GM23338 (cell line): Measurements from ENCODE around the gene ZBTB46. TPM values are rescaled to one million over a fixed set of nuclear protein-coding genes. Genes with fewer than 3 reads are reported as not detected.
"Not testable (repeated sequence)": the region's sequence is repeated elsewhere in the genome, so short reads cannot be mapped to it uniquely, and the experiment has no call there.

Source experiments
- ATAC-seq: fragments of 200-7000 bp; cut with Tn5 transposase; 3 replicates; pipeline ENCODE4 v1.9.1; 2020
- DNase-seq: peaks from one replicate; pipeline ENCODE4 v3.0.0-alpha.2; 2015; ENCODE audit warnings: low spot score
- H2AFZ ChIP-seq: fragments of 200-600 bp; sonication (generic); 2 replicates; pipeline ENCODE4 v1.8.0; 2016; ENCODE audit warnings: antibody characterized with exemption, mild to moderate bottlenecking, moderate library complexity
- H3F3A ChIP-seq: fragments of 200-600 bp; sonication (generic); replicated peaks from 2 replicates; pipeline ENCODE4 v1.8.0; 2017; ENCODE audit warnings: antibody characterized with exemption, mixed run types, low read depth
- H3K27ac ChIP-seq: fragments of 200-600 bp; sonication (generic); 2 replicates; pipeline ENCODE4 v1.6.1; 2016; ENCODE audit warnings: low read depth
- H3K27me3 ChIP-seq: fragments of 200-600 bp; sonication (generic); 2 replicates; pipeline ENCODE4 v1.8.0; 2016; ENCODE audit warnings: mild to moderate bottlenecking, mixed run types, moderate library complexity; ENCODE audit not compliant: insufficient read depth
- H3K36me3 ChIP-seq: fragments of 200-600 bp; sonication (generic); 2 replicates; pipeline ENCODE4 v1.8.0; 2016; ENCODE audit warnings: mild to moderate bottlenecking; ENCODE audit not compliant: insufficient read depth
- H3K4me1 ChIP-seq: fragments of 200-600 bp; sonication (generic); 2 replicates; pipeline ENCODE4 v1.8.0; 2016; ENCODE audit warnings: mild to moderate bottlenecking, moderate library complexity; ENCODE audit not compliant: insufficient read depth
- H3K4me2 ChIP-seq: fragments of 200-600 bp; sonication (generic); 2 replicates; pipeline ENCODE4 v1.7.1; 2017; ENCODE audit warnings: mixed run types
- H3K4me3 ChIP-seq: fragments of 200-600 bp; sonication (generic); 2 replicates; pipeline ENCODE4 v1.6.1; 2016; ENCODE audit warnings: mixed run types
- H3K79me2 ChIP-seq: fragments of 200-600 bp; sonication (generic); replicated peaks from 2 replicates; pipeline ENCODE4 v1.8.0; 2017; ENCODE audit warnings: mild to moderate bottlenecking; ENCODE audit not compliant: insufficient read depth
- H3K9me2 ChIP-seq: fragments of 200-600 bp; sonication (generic); 2 replicates; pipeline ENCODE4 v1.8.0; 2017; ENCODE audit not compliant: insufficient read depth
- H4K20me1 ChIP-seq: fragments of 200-600 bp; sonication (generic); replicated peaks from 2 replicates; pipeline ENCODE4 v1.8.0; 2017; ENCODE audit warnings: mild to moderate bottlenecking; ENCODE audit not compliant: insufficient read depth
- H3K27ac Mint-ChIP-seq: 2 replicates; pipeline ENCODE4 v1.8.0; 2020; ENCODE audit warnings: inconsistent platforms, mild to moderate bottlenecking, moderate library complexity, mixed read lengths
- H3K27me3 Mint-ChIP-seq: 3 replicates; pipeline ENCODE4 v1.8.0; 2022; ENCODE audit warnings: low read depth, mild to moderate bottlenecking, moderate library complexity, mixed read lengths, inconsistent platforms; ENCODE audit not compliant: insufficient read depth, poor library complexity
- H3K36me3 Mint-ChIP-seq: 3 replicates; pipeline ENCODE4 v1.8.0; 2021; ENCODE audit warnings: low read depth, mild to moderate bottlenecking, inconsistent platforms, moderate library complexity, mixed read lengths
- H3K4me1 Mint-ChIP-seq: 3 replicates; pipeline ENCODE4 v1.8.0; 2020; ENCODE audit warnings: mild to moderate bottlenecking, inconsistent platforms, mixed read lengths
- H3K4me3 Mint-ChIP-seq: 3 replicates; pipeline ENCODE4 v1.8.0; 2021; ENCODE audit warnings: moderate library complexity, mild to moderate bottlenecking, inconsistent platforms, mixed read lengths
- H3K9me3 Mint-ChIP-seq: 3 replicates; pipeline ENCODE4 v1.8.0; 2020; ENCODE audit warnings: moderate library complexity, mild to moderate bottlenecking, inconsistent platforms, mixed read lengths
- ETS1 ChIP-seq: IDR thresholded peaks from 2 replicates; pipeline ENCODE4 v1.6.1; 2016; ENCODE audit warnings: antibody characterized with exemption
- EZH2 ChIP-seq: fragments of 200-600 bp; sonication (generic); IDR thresholded peaks from one replicate; pipeline ENCODE4 v1.8.0; 2017; ENCODE audit warnings: antibody characterized with exemption, mild to moderate bottlenecking, low read depth; ENCODE audit not compliant: unreplicated experiment
- EZH2phosphoT487 ChIP-seq: fragments of 200-600 bp; sonication (generic); IDR thresholded peaks from one replicate; pipeline ENCODE4 v1.8.1; 2018; ENCODE audit warnings: antibody characterized with exemption; ENCODE audit not compliant: unreplicated experiment
- NANOG ChIP-seq: IDR thresholded peaks from 2 replicates; pipeline ENCODE4 v1.6.1; 2016; ENCODE audit warnings: antibody characterized with exemption, borderline replicate concordance
- STAT1 ChIP-seq: IDR thresholded peaks from one replicate; pipeline ENCODE4 v1.6.1; 2016; ENCODE audit warnings: antibody characterized with exemption; ENCODE audit not compliant: unreplicated experiment
- ZNF462 ChIP-seq: fragments of 250-450 bp; sonication (Bioruptor Pico); IDR thresholded peaks from 2 replicates; pipeline ENCODE4 v1.5.0; 2020; ENCODE audit warnings: mild to moderate bottlenecking, moderate library complexity
- polyA plus RNA-seq: library from polyadenylated mRNA; unstranded; fragments of >200 nt; fragmentation: Nextera tagmentation; extraction: Ambion mirVana; gene quantifications from 2 replicates; pipeline ENCODE4 v1.2.1, GENCODE V29; 2016
- total RNA-seq: library from RNA; depleted of rRNA; stranded (reverse); fragments of >200 nt; shearing (Covaris generic); gene quantifications from 2 replicates; pipeline ENCODE4 v1.2.3, GENCODE V29; 2014

Gene ZBTB46
- total and polyA plus RNA-seq, 2 experiments from 2014 or later, result 3.2 to 26.9 TPM

- H3K4me3 ChIP-seq, H3K4me3 Mint-ChIP-seq, H3K27ac Mint-ChIP-seq, H3K9me3 Mint-ChIP-seq, DNase-seq, H3K36me3 ChIP-seq, H3K36me3 Mint-ChIP-seq, H3K79me2 ChIP-seq, H2AFZ ChIP-seq, H3K27ac ChIP-seq, ATAC-seq, H3F3A ChIP-seq, H3K27me3 ChIP-seq, H4K20me1 ChIP-seq, H3K9me2 ChIP-seq: not testable (repeated sequence)
- Histone ChIP-seq H3K4me1 (peaks cover 32% of the 10 kb centered on the region), H3K4me2 (0 out of 2 replicates have a peak overlapping the region, but pooled peaks have one; percentile 87)
- Mint-ChIP-seq H3K27me3 (peaks cover 25% of the 10 kb centered on the region), H3K4me1 (peaks cover 35% of the 10 kb centered on the region)
These were observed 22.6 kb upstream of the ZBTB46 start for GRCh38 chr20:63853733-63854068.

- not testable (repeated sequence) for H3K4me2 ChIP-seq, H3K9me2 ChIP-seq, H4K20me1 ChIP-seq, ATAC-seq, H3F3A ChIP-seq, H3K27me3 ChIP-seq, DNase-seq, H3K79me2 ChIP-seq, H3K27ac Mint-ChIP-seq, H3K36me3 ChIP-seq, H3K27ac ChIP-seq, H3K4me3 Mint-ChIP-seq, H3K4me3 ChIP-seq, H3K36me3 Mint-ChIP-seq, H2AFZ ChIP-seq, H3K9me3 Mint-ChIP-seq
- Mint-ChIP-seq H3K4me1 (peaks cover 17% of the 10 kb centered on the region), H3K27me3 (peaks cover 20% of the 10 kb centered on the region)
- H3K4me1 ChIP-seq, result peaks cover 41% of the 10 kb centered on the region
These were observed 20.5 kb upstream of the ZBTB46 start for GRCh38 chr20:63851548-63851943.

GRCh38 chr20:63850689-63851547, 19.9 kb upstream of the ZBTB46 start:
- Histone ChIP-seq H3F3A (peaks cover 11% of the 10 kb centered on the region), H3K4me3 (no peak overlapping the region), H4K20me1 (no peaks in the 10 kb centered on the region), H3K27me3 (no peaks in the 10 kb centered on the region), H3K79me2 (no peaks in the 10 kb centered on the region), H3K4me1 (peaks cover 42% of the 10 kb centered on the region), H3K27ac (no peak overlapping the region), H3K4me2 (no peak overlapping the region), H2AFZ (no peak overlapping the region), H3K36me3 (no peaks in the 10 kb centered on the region), H3K9me2 (no peaks in the 10 kb centered on the region)
- Mint-ChIP-seq H3K9me3 (no peaks in the 10 kb centered on the region), H3K4me3 (no peak overlapping the region; the same call in 2 of the 3 replicates), H3K4me1 (peaks cover 16% of the 10 kb centered on the region), H3K27me3 (peaks cover 14% of the 10 kb centered on the region), H3K27ac (no peak overlapping the region), H3K36me3 (no peaks in the 10 kb centered on the region; the same call in 2 of the 3 replicates)
- no peak for ATAC-seq
- DNase-seq, result no peak
- TF ChIP-seq ETS1 (no peak), EZH2phosphoT487 (no peak), EZH2 (no peak), ZNF462 (CRISPR knock-in tag) (no peak), STAT1 (no peak), NANOG (no peak)
